Uterus (tissue), 4 donors: ENCODE data around the gene MTMR12. TPM values are rescaled to one million over a fixed set of nuclear protein-coding genes. Genes with fewer than 3 reads are reported as not detected.
"Not testable (repeated sequence)": the region's sequence is repeated elsewhere in the genome, so short reads cannot be mapped to it uniquely, and the experiment has no call there.

ENCODE experiments used
- DNase-seq, 2 donors: peaks; one replicate each; pipeline ENCODE4 v3.0.0-alpha.2; 2019 to 2020
- H3K27ac ChIP-seq, 2 donors: fragments of 200-600 bp; sonication (generic); 1 replicate in 1 of 2; 2 replicates in 1 of 2; pipeline ENCODE4 v1.5.1; 2016 to 2018
- H3K27me3 ChIP-seq, 2 donors: fragments of 200-600 bp; sonication (generic); one replicate each; pipeline ENCODE4 v1.5.1; 2018 to 2019; ENCODE audit warnings: control low read depth in 1 of 2
- H3K36me3 ChIP-seq, 2 donors: fragments of 200-600 bp; sonication (generic); one replicate each; pipeline ENCODE4 v1.5.1; 2019; ENCODE audit warnings: control low read depth in 1 of 2
- H3K4me1 ChIP-seq, 2 donors: fragments of 200-600 bp; sonication (generic); one replicate each; pipeline ENCODE4 v1.5.1; 2018 to 2019; ENCODE audit warnings: control low read depth in 1 of 2
- H3K4me3 ChIP-seq, 2 donors: fragments of 200-600 bp; sonication (generic); 1 replicate in 1 of 2; 2 replicates in 1 of 2; pipeline ENCODE4 v1.5.1; 2018 to 2019; ENCODE audit warnings: mild to moderate bottlenecking in 1 of 2
- H3K9me3 ChIP-seq, 2 donors: fragments of 200-600 bp; sonication (generic); one replicate each; pipeline ENCODE4 v1.5.1; 2019; ENCODE audit warnings: control low read depth in 1 of 2
- POLR2A ChIP-seq, 2 donors: fragments of 450-650 bp; IDR thresholded peaks; one replicate each; pipeline ENCODE4 v1.6.1; 2016; ENCODE audit warnings: antibody characterized with exemption in 2 of 2, mild to moderate bottlenecking in 1 of 2, moderate library complexity in 1 of 2
- intact Hi-C: fragments of 100-400 bp; cut with DNase I; formaldehyde crosslinking; loops from one replicate; pipeline ENCODE4 v1.15.1; 2023; ENCODE audit warnings: low total_unique reads
- total RNA-seq, 4 donors: library from RNA; depleted of rRNA in 3 of 4; stranded (reverse); fragments of >200 nt in 3 of 4; gene quantifications; one replicate each; pipeline versions ENCODE4 v1.1.0 to v1.2.4, GENCODE V29; 2014 to 2023
- TF ChIP-seq, protein P1 (sequence below), 4 experiments: fragments of 200-600 bp in 2 of 4; fragments of 450-650 bp in 2 of 4; sonication (generic) in 2 of 4; IDR thresholded peaks; one replicate each; pipeline ENCODE4 v1.5.1; 2016 to 2019; ENCODE audit warnings: antibody characterized with exemption in 4 of 4, mild to moderate bottlenecking in 2 of 4, moderate library complexity in 1 of 4
- donor health status: DM: yes; HTN: yes; CAD: no.

MTMR12 gene
- total RNA-seq, 4 donors from 2014 or later, result 37.6 to 96.6 (median 54.6) TPM

DNA sequence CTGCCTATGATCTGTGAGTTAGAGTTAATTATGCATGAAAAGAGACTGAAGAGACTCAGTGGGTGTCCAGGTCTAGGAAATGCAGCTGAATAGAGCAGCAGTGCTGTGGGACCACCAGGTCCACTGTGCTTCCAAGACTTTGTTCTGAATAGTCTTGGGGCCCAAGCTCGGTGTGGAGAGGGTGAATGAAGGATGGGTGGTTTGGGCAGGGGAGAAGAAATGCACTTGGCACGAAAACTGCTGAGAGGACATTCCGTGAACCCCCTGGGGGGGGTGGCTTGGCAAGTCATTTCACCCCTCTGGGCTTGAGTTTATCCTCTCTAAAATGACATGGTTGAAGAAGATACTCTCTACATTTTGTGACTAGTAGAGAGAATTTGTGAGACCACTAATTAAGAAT lies 102.6 kb downstream of the MTMR12 start:
- no peak overlapping the region for H3K27ac ChIP-seq
- intact Hi-C loops, result no loop called here
- no peak overlapping the region for H3K4me3 ChIP-seq
- H3K27me3 ChIP-seq, result no peaks in the 10 kb centered on the region
- TF ChIP-seq POLR2A (IDR thresholded peaks at IDR 0.05), result no peak
- TF ChIP-seq, protein P1, sequence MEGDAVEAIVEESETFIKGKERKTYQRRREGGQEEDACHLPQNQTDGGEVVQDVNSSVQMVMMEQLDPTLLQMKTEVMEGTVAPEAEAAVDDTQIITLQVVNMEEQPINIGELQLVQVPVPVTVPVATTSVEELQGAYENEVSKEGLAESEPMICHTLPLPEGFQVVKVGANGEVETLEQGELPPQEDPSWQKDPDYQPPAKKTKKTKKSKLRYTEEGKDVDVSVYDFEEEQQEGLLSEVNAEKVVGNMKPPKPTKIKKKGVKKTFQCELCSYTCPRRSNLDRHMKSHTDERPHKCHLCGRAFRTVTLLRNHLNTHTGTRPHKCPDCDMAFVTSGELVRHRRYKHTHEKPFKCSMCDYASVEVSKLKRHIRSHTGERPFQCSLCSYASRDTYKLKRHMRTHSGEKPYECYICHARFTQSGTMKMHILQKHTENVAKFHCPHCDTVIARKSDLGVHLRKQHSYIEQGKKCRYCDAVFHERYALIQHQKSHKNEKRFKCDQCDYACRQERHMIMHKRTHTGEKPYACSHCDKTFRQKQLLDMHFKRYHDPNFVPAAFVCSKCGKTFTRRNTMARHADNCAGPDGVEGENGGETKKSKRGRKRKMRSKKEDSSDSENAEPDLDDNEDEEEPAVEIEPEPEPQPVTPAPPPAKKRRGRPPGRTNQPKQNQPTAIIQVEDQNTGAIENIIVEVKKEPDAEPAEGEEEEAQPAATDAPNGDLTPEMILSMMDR (IDR thresholded peaks at IDR 0.05), result no peak
- H3K9me3 ChIP-seq, result no peaks in the 10 kb centered on the region
- H3K36me3 ChIP-seq, result no peaks in the 10 kb centered on the region
- no peak for DNase-seq
- no peaks in the 10 kb centered on the region for H3K4me1 ChIP-seq

DNA sequence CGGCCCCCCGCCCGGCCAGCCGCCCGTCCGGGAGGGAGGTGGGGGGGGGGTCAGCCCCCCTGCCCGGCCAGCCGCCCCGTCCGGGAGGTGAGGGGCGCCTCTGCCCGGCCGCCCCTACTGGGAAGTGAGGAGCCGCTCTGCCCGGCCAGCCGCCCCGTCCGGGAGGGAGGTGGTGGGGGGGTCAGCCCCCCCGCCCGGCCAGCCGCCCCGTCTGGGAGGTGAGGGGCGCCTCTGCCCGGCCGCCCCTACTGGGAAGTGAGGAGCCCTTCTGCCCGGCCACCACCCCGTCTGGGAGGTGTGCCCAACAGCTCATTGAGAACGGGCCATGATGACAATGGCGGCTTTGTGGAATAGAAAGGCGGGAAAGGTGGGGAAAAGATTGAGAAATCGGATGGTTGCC lies 103.9 kb downstream of the MTMR12 start:
- DNase-seq, H3K36me3 ChIP-seq, H3K4me1 ChIP-seq, H3K27me3 ChIP-seq, H3K9me3 ChIP-seq, H3K4me3 ChIP-seq, intact Hi-C loops, H3K27ac ChIP-seq: not testable (repeated sequence)

DNA sequence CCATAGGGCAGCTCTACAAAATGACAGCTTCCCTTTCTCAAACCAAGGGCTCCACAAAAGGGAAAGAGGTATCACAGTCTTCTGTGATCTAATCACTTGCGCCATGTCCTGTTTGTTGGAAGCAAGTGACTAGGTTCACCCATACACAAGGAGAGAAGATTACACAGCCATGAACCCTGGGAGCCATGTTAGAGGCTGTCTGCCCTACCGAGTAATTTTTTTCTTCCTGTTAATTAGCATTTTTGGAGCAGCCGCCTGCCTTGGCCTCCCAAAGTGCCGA lies 105.4 kb downstream of the MTMR12 start:
- Histone ChIP-seq H3K9me3 (no peaks in the 10 kb centered on the region), H3K4me3 (no peak overlapping the region), H3K36me3 (no peaks in the 10 kb centered on the region), H3K4me1 (no peaks in the 10 kb centered on the region), H3K27ac (no peak overlapping the region), H3K27me3 (no peaks in the 10 kb centered on the region)
- intact Hi-C loops, result no loop called here
- no peak for DNase-seq
- TF ChIP-seq POLR2A (IDR thresholded peaks at IDR 0.05), result no peak
- TF ChIP-seq, protein P1 (IDR thresholded peaks at IDR 0.05), result no peak

DNA sequence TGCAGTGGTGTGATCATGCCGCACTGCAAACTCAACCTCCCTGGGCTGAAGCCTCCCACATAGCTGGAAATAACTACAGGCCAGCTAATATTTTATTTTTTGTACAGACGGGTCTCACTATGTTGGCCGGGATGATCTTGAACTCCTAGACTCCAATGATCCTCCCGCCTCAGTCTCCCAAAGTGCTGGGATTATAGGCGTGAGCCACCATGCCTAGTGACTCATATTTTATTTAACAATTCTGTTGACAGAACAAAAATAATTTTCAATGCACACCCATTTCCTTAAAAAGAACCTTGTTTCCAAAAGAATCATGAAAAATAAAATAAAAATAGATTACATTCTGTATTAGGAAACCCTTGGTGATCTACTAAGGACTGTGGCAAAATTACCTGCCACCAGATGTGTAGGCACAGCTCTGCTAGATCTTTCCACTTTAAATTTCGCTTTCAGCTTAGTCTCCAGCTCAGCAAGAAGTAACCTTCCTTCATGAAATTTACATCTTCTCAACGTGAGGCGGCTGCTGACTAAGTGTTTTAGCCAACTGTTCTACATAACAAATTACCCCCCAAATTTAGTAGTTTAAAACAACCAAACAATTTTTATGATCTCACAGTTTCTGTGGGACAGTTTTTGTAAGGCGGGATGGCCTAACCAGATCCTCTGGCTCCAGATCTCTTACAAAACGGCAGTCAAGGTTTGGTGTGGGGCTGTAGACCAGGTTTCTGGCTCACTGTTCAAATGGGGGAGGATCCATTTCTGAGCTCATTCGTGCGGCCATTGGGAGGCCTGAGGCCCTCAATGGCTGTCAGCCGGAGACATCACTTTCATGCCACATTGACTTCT lies 106.0 kb downstream of the MTMR12 start:
- Histone ChIP-seq H3K9me3 (no peaks in the 10 kb centered on the region), H3K27ac (no peak overlapping the region), H3K4me3 (no peak overlapping the region), H3K27me3 (no peaks in the 10 kb centered on the region), H3K4me1 (no peaks in the 10 kb centered on the region), H3K36me3 (no peaks in the 10 kb centered on the region)
- no peak for DNase-seq
- intact Hi-C loops, result no loop called here
- no peak for TF ChIP-seq POLR2A (IDR thresholded peaks at IDR 0.05)
- TF ChIP-seq, protein P1 (IDR thresholded peaks at IDR 0.05), result no peak

DNA sequence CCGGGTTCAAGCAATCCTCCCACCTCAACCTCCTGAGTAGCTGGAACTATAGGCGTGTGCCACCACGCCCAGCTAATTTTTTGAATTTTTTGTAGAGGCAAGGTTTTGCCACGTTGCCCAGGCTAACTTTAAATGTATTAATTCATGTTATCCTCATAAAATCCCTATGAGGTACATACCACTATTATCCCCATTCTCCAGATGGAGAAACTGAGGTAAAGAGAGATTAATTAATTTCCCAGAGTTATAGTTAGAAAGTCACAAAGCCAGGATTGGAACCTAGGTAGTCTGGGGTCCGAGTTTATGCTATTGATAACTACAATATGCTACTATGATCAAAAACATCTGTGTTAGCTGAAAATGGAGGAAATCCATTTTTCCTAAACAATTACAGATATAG lies 106.7 kb downstream of the MTMR12 start:
- TF ChIP-seq POLR2A (IDR thresholded peaks at IDR 0.05), result no peak
- TF ChIP-seq, protein P1 (IDR thresholded peaks at IDR 0.05), result no peak
- no peak for DNase-seq
- Histone ChIP-seq H3K27ac (no peak overlapping the region), H3K9me3 (no peaks in the 10 kb centered on the region), H3K27me3 (no peaks in the 10 kb centered on the region), H3K36me3 (no peaks in the 10 kb centered on the region), H3K4me3 (no peak overlapping the region), H3K4me1 (no peaks in the 10 kb centered on the region)
- intact Hi-C loops, result no loop called here

DNA sequence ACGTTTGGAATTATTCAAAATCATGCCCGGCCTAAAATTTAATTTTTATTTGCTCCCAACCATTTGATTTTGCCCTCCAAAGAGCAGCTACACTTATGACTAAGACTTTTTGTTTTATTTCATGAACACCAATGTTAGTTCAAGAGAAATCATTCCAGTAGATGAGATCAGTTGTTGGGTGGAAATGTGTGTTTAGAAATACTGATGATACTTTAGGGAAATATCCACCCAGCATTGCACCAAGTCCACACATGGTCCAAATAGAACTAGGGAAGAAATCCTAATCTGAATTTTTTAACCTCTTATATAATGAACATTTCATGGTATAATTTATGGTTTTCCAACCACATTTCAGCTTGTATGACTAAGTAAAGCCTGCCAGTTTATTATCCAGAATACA lies 110.3 kb downstream of the MTMR12 start:
- H3K36me3 ChIP-seq, result no peaks in the 10 kb centered on the region
- H3K27me3 ChIP-seq, result no peaks in the 10 kb centered on the region
- no peak overlapping the region for H3K4me3 ChIP-seq
- TF ChIP-seq, protein P1 (IDR thresholded peaks at IDR 0.05), result no peak
- H3K27ac ChIP-seq, result no peak overlapping the region
- intact Hi-C loops, result no loop called here
- no peaks in the 10 kb centered on the region for H3K4me1 ChIP-seq
- H3K9me3 ChIP-seq, result no peaks in the 10 kb centered on the region
- no peak for DNase-seq
